ENCODE results near the gene IKZF1.
A peak's percentile ranks its signal among the peaks of the same experiment; 100 is the strongest.

IKZF1 gene

GRCh38 chr7:50449501-50449880, 145.0 kb downstream of the IKZF1 start:
- no peaks in the 10 kb centered on the region for H3K9me3 Mint-ChIP-seq
- H3K36me3 Mint-ChIP-seq (ENCODE audit: low read depth) = peaks cover 46% of the 10 kb centered on the region
- peaks cover 56% of the 10 kb centered on the region for H3K4me1 Mint-ChIP-seq (ENCODE audit: low read depth)
- DNase-seq = no peak
- H3K4me3 Mint-ChIP-seq = peak overlapping the region; percentile 92
- H3K27ac Mint-ChIP-seq = peak overlapping the region; percentile 87
- H3K27me3 Mint-ChIP-seq = no peaks in the 10 kb centered on the region

- Mint-ChIP-seq H3K4me3 (peak within 1 kb of the TSS; percentile 92), H3K9me3 (no peaks in the 10 kb centered on the region), H3K27me3 (no peaks in the 10 kb centered on the region), H3K27ac (peak within 1 kb of the TSS; percentile 87), H3K4me1 (ENCODE audit: low read depth) (peaks cover 52% of the 10 kb centered on the region), H3K36me3 (ENCODE audit: low read depth) (peaks cover 40% of the 10 kb centered on the region)
- DNase-seq = peak; percentile 90
Observed at GRCh38 chr7:50449881-50450589, 145.5 kb downstream of the IKZF1 start, which contains the start of gene FIGNL1. Gene FIGNL1 (minus strand): TSS chr7:50450350. CDS start chr7:50447287, 3,063 bp downstream.

GRCh38 chr7:50450590-50451032, 146.1 kb downstream of the IKZF1 start:
- peak; percentile 70 for DNase-seq
- Mint-ChIP-seq H3K4me1 (ENCODE audit: low read depth) (peaks cover 46% of the 10 kb centered on the region), H3K36me3 (ENCODE audit: low read depth) (peaks cover 34% of the 10 kb centered on the region), H3K27ac (peak overlapping the region; percentile 87), H3K27me3 (no peaks in the 10 kb centered on the region), H3K9me3 (no peaks in the 10 kb centered on the region), H3K4me3 (peak overlapping the region; percentile 92)

All from activated T-cell treated with anti-CD3 and anti-CD28 coated beads, Interleukin-2, amount 50 U/mL, for 24 hours (primary cell).